ENCODE results near the gene INPP4B.

- TF ChIP-seq, protein P1, sequence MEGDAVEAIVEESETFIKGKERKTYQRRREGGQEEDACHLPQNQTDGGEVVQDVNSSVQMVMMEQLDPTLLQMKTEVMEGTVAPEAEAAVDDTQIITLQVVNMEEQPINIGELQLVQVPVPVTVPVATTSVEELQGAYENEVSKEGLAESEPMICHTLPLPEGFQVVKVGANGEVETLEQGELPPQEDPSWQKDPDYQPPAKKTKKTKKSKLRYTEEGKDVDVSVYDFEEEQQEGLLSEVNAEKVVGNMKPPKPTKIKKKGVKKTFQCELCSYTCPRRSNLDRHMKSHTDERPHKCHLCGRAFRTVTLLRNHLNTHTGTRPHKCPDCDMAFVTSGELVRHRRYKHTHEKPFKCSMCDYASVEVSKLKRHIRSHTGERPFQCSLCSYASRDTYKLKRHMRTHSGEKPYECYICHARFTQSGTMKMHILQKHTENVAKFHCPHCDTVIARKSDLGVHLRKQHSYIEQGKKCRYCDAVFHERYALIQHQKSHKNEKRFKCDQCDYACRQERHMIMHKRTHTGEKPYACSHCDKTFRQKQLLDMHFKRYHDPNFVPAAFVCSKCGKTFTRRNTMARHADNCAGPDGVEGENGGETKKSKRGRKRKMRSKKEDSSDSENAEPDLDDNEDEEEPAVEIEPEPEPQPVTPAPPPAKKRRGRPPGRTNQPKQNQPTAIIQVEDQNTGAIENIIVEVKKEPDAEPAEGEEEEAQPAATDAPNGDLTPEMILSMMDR (IDR thresholded peaks at IDR 0.05): no peak
- TF ChIP-seq POLR2A (IDR thresholded peaks at IDR 0.05): no peak
These were observed 800.1 kb downstream of the INPP4B start for GRCh38 chr4:142045996-142046395.
